Calu3 (cell line): ENCODE data around the gene PMPCA. TPM values are rescaled to one million over a fixed set of nuclear protein-coding genes. Genes with fewer than 3 reads are reported as not detected.

Experiments
- BruUV-seq: library from RNA; stranded (reverse); fragments of 400-500 nt; replicated peaks from 2 replicates; lab custom pipeline; 2021; lab: Mats Ljungman, UMichigan
- CTCF ChIA-PET: fragments of 300-600 bp; sonication (Branson Sonifier 250); formaldehyde crosslinking; loops from one replicate; lab custom pipeline; 2022; ENCODE audit warnings: antibody characterized with exemption; lab: Charles Lee
- DNase-seq: peaks from one replicate; pipeline ENCODE4 v3.0.0; 2022
- H3K27ac Mint-ChIP-seq: one replicate; pipeline ENCODE4 v1.8.0; 2022; ENCODE audit warnings: mixed read lengths; ENCODE audit not compliant: unreplicated experiment
- H3K27me3 Mint-ChIP-seq: one replicate; pipeline ENCODE4 v1.8.0; 2022; ENCODE audit warnings: mixed read lengths; ENCODE audit not compliant: unreplicated experiment
- H3K36me3 Mint-ChIP-seq: one replicate; pipeline ENCODE4 v1.8.0; 2022; ENCODE audit warnings: mild to moderate bottlenecking, moderate library complexity, mixed read lengths; ENCODE audit not compliant: insufficient read depth, unreplicated experiment
- H3K4me1 Mint-ChIP-seq: one replicate; pipeline ENCODE4 v1.8.0; 2022; ENCODE audit warnings: mild to moderate bottlenecking, low read depth, mixed read lengths; ENCODE audit not compliant: unreplicated experiment
- H3K4me3 Mint-ChIP-seq: one replicate; pipeline ENCODE4 v1.8.0; 2022; ENCODE audit warnings: mild to moderate bottlenecking, low read depth, moderate library complexity, mixed read lengths; ENCODE audit not compliant: unreplicated experiment
- H3K9me3 Mint-ChIP-seq: one replicate; pipeline ENCODE4 v1.8.0; 2022; ENCODE audit warnings: low read depth, mixed read lengths; ENCODE audit not compliant: unreplicated experiment
- intact Hi-C: fragments of 100-400 bp; cut with micrococcal nuclease; formaldehyde crosslinking; loops from one replicate; pipeline ENCODE4 v1.10.0; 2022; ENCODE audit not compliant: unreplicated experiment
- total RNA-seq: library from RNA; stranded (reverse); gene quantifications from 2 replicates; pipeline ENCODE4 v1.2.3, GENCODE V29; 2022
- TF ChIP-seq, protein P1 (sequence below): fragments of 200-600 bp; IDR thresholded peaks from one replicate; pipeline ENCODE4 v1.8.0; 2022; ENCODE audit warnings: antibody characterized with exemption; ENCODE audit not compliant: unreplicated experiment

PMPCA gene
- total RNA-seq, 1 experiment from 2014 or later, result 44.0 TPM

DNA sequence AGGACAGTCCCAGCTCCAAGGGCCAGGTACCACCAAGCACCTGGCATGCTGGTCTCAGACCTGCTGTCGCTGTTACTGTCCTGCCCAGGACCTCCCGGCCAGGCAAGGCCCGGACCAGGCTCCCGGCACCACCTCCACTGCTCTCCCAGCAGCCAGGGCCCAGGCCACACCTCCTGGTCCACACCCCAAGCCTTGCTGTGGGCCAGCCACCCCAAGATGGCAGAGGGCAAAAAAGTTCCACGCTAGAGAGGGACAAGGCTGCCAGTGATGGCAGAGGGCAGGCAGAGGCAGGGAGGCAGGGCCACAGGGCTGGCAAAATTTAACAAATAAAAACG lies 48.0 kb upstream of the PMPCA start:
- Mint-ChIP-seq H3K9me3 (no peaks in the 10 kb centered on the region), H3K4me1 (no peaks in the 10 kb centered on the region), H3K4me3 (no peak overlapping the region), H3K36me3 (peaks cover 36% of the 10 kb centered on the region), H3K27ac (no peak overlapping the region), H3K27me3 (no peaks in the 10 kb centered on the region)
- CTCF ChIA-PET, result interaction anchor here (1.0 to 1.6 kb wide), 3 partner anchors 8 to 17 kb away, joined by 4 to 7 read pairs (median 6); no protein-coding TSS in a partner anchor
- TF ChIP-seq, protein P1, sequence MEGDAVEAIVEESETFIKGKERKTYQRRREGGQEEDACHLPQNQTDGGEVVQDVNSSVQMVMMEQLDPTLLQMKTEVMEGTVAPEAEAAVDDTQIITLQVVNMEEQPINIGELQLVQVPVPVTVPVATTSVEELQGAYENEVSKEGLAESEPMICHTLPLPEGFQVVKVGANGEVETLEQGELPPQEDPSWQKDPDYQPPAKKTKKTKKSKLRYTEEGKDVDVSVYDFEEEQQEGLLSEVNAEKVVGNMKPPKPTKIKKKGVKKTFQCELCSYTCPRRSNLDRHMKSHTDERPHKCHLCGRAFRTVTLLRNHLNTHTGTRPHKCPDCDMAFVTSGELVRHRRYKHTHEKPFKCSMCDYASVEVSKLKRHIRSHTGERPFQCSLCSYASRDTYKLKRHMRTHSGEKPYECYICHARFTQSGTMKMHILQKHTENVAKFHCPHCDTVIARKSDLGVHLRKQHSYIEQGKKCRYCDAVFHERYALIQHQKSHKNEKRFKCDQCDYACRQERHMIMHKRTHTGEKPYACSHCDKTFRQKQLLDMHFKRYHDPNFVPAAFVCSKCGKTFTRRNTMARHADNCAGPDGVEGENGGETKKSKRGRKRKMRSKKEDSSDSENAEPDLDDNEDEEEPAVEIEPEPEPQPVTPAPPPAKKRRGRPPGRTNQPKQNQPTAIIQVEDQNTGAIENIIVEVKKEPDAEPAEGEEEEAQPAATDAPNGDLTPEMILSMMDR, result no peak
- no peak for DNase-seq
- no TSS peak for BruUV-seq
- intact Hi-C loops, result no loop called here

GRCh38 chr9:136363106-136363948 lies 47.1 kb upstream of the PMPCA start, which contains the start of gene DNLZ:
TSS of gene DNLZ (minus strand) at chr9:136363744. CDS start at chr9:136363714, 30 bp downstream.
- H3K27me3 Mint-ChIP-seq, result no peaks in the 10 kb centered on the region
- intact Hi-C loops, result no loop called here
- peak; percentile 94 for DNase-seq
- H3K9me3 Mint-ChIP-seq, result no peaks in the 10 kb centered on the region
- peak within 1 kb of the TSS; percentile 67 for H3K4me3 Mint-ChIP-seq
- TF ChIP-seq, protein P1, result peak; percentile 76
- no peaks in the 10 kb centered on the region for H3K4me1 Mint-ChIP-seq
- CTCF ChIA-PET, result interaction anchor here (1.0 to 1.6 kb wide), 4 partner anchors 9 to 33 kb away, joined by 3 to 7 read pairs (median 5); no protein-coding TSS in a partner anchor
- peaks cover 40% of the 10 kb centered on the region for H3K36me3 Mint-ChIP-seq
- no peak within 1 kb of the TSS for H3K27ac Mint-ChIP-seq
- no TSS peak for BruUV-seq

- no peak for DNase-seq
- H3K4me1 Mint-ChIP-seq, result no peaks in the 10 kb centered on the region
- TF ChIP-seq, protein P1, result peak; percentile 5
- H3K27me3 Mint-ChIP-seq, result no peaks in the 10 kb centered on the region
- H3K27ac Mint-ChIP-seq, result no peak overlapping the region
- peaks cover 40% of the 10 kb centered on the region for H3K36me3 Mint-ChIP-seq
- intact Hi-C loops, result no loop called here
- TSS peak; percentile 59 for BruUV-seq
- CTCF ChIA-PET, result interaction anchor here (1.3 to 1.6 kb wide), 2 partner anchors 19 to 32 kb away, joined by 3 to 7 read pairs; no protein-coding TSS in a partner anchor
- H3K4me3 Mint-ChIP-seq, result peak overlapping the region; percentile 67
- H3K9me3 Mint-ChIP-seq, result no peaks in the 10 kb centered on the region
Observed at GRCh38 chr9:136363949-136364748, 46.3 kb upstream of the PMPCA start.

DNA sequence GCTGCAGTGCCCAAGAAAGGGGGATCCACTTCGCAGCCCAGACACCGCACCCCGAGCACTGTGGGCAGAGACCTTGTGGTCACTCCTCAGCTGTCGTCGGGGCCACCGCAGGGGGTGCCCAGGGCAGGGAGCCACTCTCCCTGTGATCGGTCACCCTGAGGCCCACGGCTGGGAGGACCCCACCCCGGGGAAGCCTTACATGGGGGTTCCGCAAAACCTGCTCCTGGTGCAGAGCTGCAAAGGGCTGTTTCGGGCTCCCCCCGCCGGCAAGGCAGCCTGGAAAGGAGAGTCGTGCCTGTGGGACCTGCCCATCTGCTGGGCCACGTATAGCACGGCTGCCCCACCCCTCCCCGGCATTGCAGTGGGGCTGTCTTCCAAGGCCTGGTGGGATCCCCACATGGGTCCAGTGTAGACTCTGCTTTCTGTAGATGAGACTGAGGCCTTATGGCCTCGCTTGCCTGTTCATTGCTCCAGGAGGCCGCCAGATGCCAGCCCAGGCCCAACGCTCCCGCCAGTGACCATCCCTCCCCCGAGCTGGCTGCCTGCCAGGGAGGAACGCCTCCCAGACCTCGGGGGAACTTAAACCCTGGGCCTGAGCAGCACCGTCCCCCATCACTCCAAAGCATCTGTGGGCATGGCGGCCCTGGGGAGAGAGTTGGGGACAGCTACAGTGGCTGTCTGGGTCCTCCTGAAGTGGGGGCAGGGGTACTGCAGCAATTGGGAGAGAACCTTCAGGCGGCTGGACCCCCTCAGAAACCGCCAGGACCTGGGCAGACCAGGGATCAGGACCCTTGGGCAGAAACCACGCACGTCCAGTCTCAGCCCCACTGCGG lies 45.3 kb upstream of the PMPCA start:
- CTCF ChIA-PET, result no interaction called here
- BruUV-seq, result no TSS peak
- H3K36me3 Mint-ChIP-seq, result peaks cover 37% of the 10 kb centered on the region
- no peak overlapping the region for H3K27ac Mint-ChIP-seq
- H3K27me3 Mint-ChIP-seq, result no peaks in the 10 kb centered on the region
- no peak for DNase-seq
- no peaks in the 10 kb centered on the region for H3K4me1 Mint-ChIP-seq
- no peaks in the 10 kb centered on the region for H3K9me3 Mint-ChIP-seq
- TF ChIP-seq, protein P1, result no peak
- no peak overlapping the region for H3K4me3 Mint-ChIP-seq
- intact Hi-C loops, result no loop called here
